Measurements from ENCODE around the gene STARD10. TPM values are rescaled to one million over a fixed set of nuclear protein-coding genes. Genes with fewer than 3 reads are reported as not detected.

The STARD10 gene
- total RNA-seq, 1 donor from 2014 or later: 28.2 TPM

GRCh38 chr11:72750086-72750485 lies 43.8 kb downstream of the STARD10 start:
- Histone ChIP-seq H3K36me3 (ENCODE audit: control insufficient read depth in 3 of 3, insufficient read depth in 3 of 3, low read length in 3 of 3) (no peaks in the 10 kb centered on the region), H3K9me3 (ENCODE audit: control insufficient read depth in 3 of 3, low read length in 3 of 3) (no peaks in the 10 kb centered on the region), H3K27ac (ENCODE audit: low read depth, low read length) (no peak overlapping the region), H3K9ac (ENCODE audit: low read depth in 1 of 3, low read length in 3 of 3) (no peak overlapping the region), H3K4me1 (ENCODE audit: control insufficient read depth in 3 of 3, insufficient read depth in 3 of 3, low read length in 3 of 3) (peaks cover 15 to 27% (median 18%) of the 10 kb centered on the region in 3 donors), H3K27me3 (ENCODE audit: control insufficient read depth in 3 of 3, insufficient read depth in 3 of 3, low read length in 3 of 3) (no peaks in the 10 kb centered on the region), H3K4me3 (ENCODE audit: low read length in 3 of 3) (no peak overlapping the region)

GRCh38 chr11:72747289-72747855 lies 46.5 kb downstream of the STARD10 start:
- Histone ChIP-seq H3K4me1 (ENCODE audit: control insufficient read depth in 3 of 3, insufficient read depth in 3 of 3, low read length in 3 of 3) (peaks cover 12 to 32% (median 14%) of the 10 kb centered on the region in 3 donors), H3K27me3 (ENCODE audit: control insufficient read depth in 3 of 3, insufficient read depth in 3 of 3, low read length in 3 of 3) (no peaks in the 10 kb centered on the region), H3K27ac (ENCODE audit: low read depth, low read length) (no peak overlapping the region), H3K4me3 (ENCODE audit: low read length in 3 of 3) (no peak overlapping the region), H3K9ac (ENCODE audit: low read depth in 1 of 3, low read length in 3 of 3) (no peak overlapping the region), H3K9me3 (ENCODE audit: control insufficient read depth in 3 of 3, low read length in 3 of 3) (no peaks in the 10 kb centered on the region), H3K36me3 (ENCODE audit: control insufficient read depth in 3 of 3, insufficient read depth in 3 of 3, low read length in 3 of 3) (no peaks in the 10 kb centered on the region)

GRCh38 chr11:72746821-72747220 lies 47.0 kb downstream of the STARD10 start:
- Histone ChIP-seq H3K9ac (ENCODE audit: low read depth in 1 of 3, low read length in 3 of 3) (no peak overlapping the region), H3K27ac (ENCODE audit: low read depth, low read length) (no peak overlapping the region), H3K36me3 (ENCODE audit: control insufficient read depth in 3 of 3, insufficient read depth in 3 of 3, low read length in 3 of 3) (no peaks in the 10 kb centered on the region), H3K9me3 (ENCODE audit: control insufficient read depth in 3 of 3, low read length in 3 of 3) (no peaks in the 10 kb centered on the region), H3K4me1 (ENCODE audit: control insufficient read depth in 3 of 3, insufficient read depth in 3 of 3, low read length in 3 of 3) (peaks cover 17 to 36% (median 19%) of the 10 kb centered on the region in 3 donors), H3K27me3 (ENCODE audit: control insufficient read depth in 3 of 3, insufficient read depth in 3 of 3, low read length in 3 of 3) (no peaks in the 10 kb centered on the region), H3K4me3 (ENCODE audit: low read length in 3 of 3) (no peak overlapping the region)

GRCh38 chr11:72745925-72746550 lies 47.8 kb downstream of the STARD10 start:
- no peaks in the 10 kb centered on the region for H3K9me3 ChIP-seq (ENCODE audit: control insufficient read depth in 3 of 3, low read length in 3 of 3)
- H3K9ac ChIP-seq (ENCODE audit: low read depth in 1 of 3, low read length in 3 of 3): no peak overlapping the region
- H3K4me1 ChIP-seq (ENCODE audit: control insufficient read depth in 3 of 3, insufficient read depth in 3 of 3, low read length in 3 of 3): peaks cover 11 to 36% (median 15%) of the 10 kb centered on the region in 3 donors
- no peaks in the 10 kb centered on the region for H3K27me3 ChIP-seq (ENCODE audit: control insufficient read depth in 3 of 3, insufficient read depth in 3 of 3, low read length in 3 of 3)
- no peak overlapping the region for H3K4me3 ChIP-seq (ENCODE audit: low read length in 3 of 3)
- H3K27ac ChIP-seq (ENCODE audit: low read depth, low read length): no peak overlapping the region
- no peaks in the 10 kb centered on the region for H3K36me3 ChIP-seq (ENCODE audit: control insufficient read depth in 3 of 3, insufficient read depth in 3 of 3, low read length in 3 of 3)

GRCh38 chr11:72745511-72745910 lies 48.3 kb downstream of the STARD10 start:
- Histone ChIP-seq H3K9ac (ENCODE audit: low read depth in 1 of 3, low read length in 3 of 3) (no peak overlapping the region), H3K27me3 (ENCODE audit: control insufficient read depth in 3 of 3, insufficient read depth in 3 of 3, low read length in 3 of 3) (no peaks in the 10 kb centered on the region), H3K4me3 (ENCODE audit: low read length in 3 of 3) (no peak overlapping the region), H3K4me1 (ENCODE audit: control insufficient read depth in 3 of 3, insufficient read depth in 3 of 3, low read length in 3 of 3) (peaks cover 9 to 34% (median 13%) of the 10 kb centered on the region in 3 donors), H3K36me3 (ENCODE audit: control insufficient read depth in 3 of 3, insufficient read depth in 3 of 3, low read length in 3 of 3) (no peaks in the 10 kb centered on the region), H3K9me3 (ENCODE audit: control insufficient read depth in 3 of 3, low read length in 3 of 3) (no peaks in the 10 kb centered on the region), H3K27ac (ENCODE audit: low read depth, low read length) (no peak overlapping the region)

GRCh38 chr11:72744474-72744873 lies 49.4 kb downstream of the STARD10 start:
- Histone ChIP-seq H3K27ac (ENCODE audit: low read depth, low read length) (no peak overlapping the region), H3K9ac (ENCODE audit: low read depth in 1 of 3, low read length in 3 of 3) (no peak overlapping the region), H3K4me3 (ENCODE audit: low read length in 3 of 3) (no peak overlapping the region), H3K36me3 (ENCODE audit: control insufficient read depth in 3 of 3, insufficient read depth in 3 of 3, low read length in 3 of 3) (no peaks in the 10 kb centered on the region), H3K4me1 (ENCODE audit: control insufficient read depth in 3 of 3, insufficient read depth in 3 of 3, low read length in 3 of 3) (peaks cover 9 to 40% (median 20%) of the 10 kb centered on the region in 3 donors), H3K27me3 (ENCODE audit: control insufficient read depth in 3 of 3, insufficient read depth in 3 of 3, low read length in 3 of 3) (no peaks in the 10 kb centered on the region), H3K9me3 (ENCODE audit: control insufficient read depth in 3 of 3, low read length in 3 of 3) (no peaks in the 10 kb centered on the region)

GRCh38 chr11:72743321-72744221 lies 50.3 kb downstream of the STARD10 start:
- Histone ChIP-seq H3K4me1 (ENCODE audit: control insufficient read depth in 3 of 3, insufficient read depth in 3 of 3, low read length in 3 of 3) (peaks cover 10 to 44% (median 23%) of the 10 kb centered on the region in 3 donors), H3K4me3 (ENCODE audit: low read length in 3 of 3) (no peak overlapping the region), H3K27me3 (ENCODE audit: control insufficient read depth in 3 of 3, insufficient read depth in 3 of 3, low read length in 3 of 3) (no peaks in the 10 kb centered on the region), H3K9ac (ENCODE audit: low read depth in 1 of 3, low read length in 3 of 3) (no peak overlapping the region), H3K36me3 (ENCODE audit: control insufficient read depth in 3 of 3, insufficient read depth in 3 of 3, low read length in 3 of 3) (no peaks in the 10 kb centered on the region), H3K9me3 (ENCODE audit: control insufficient read depth in 3 of 3, low read length in 3 of 3) (no peaks in the 10 kb centered on the region), H3K27ac (ENCODE audit: low read depth, low read length) (no peak overlapping the region)

- H3K4me3 ChIP-seq (ENCODE audit: low read length in 3 of 3): no peak overlapping the region
- no peaks in the 10 kb centered on the region for H3K27me3 ChIP-seq (ENCODE audit: control insufficient read depth in 3 of 3, insufficient read depth in 3 of 3, low read length in 3 of 3)
- no peak overlapping the region for H3K27ac ChIP-seq (ENCODE audit: low read depth, low read length)
- H3K4me1 ChIP-seq (ENCODE audit: control insufficient read depth in 3 of 3, insufficient read depth in 3 of 3, low read length in 3 of 3): peaks cover 14 to 44% (median 25%) of the 10 kb centered on the region in 3 donors
- no peaks in the 10 kb centered on the region for H3K9me3 ChIP-seq (ENCODE audit: control insufficient read depth in 3 of 3, low read length in 3 of 3)
- no peak overlapping the region for H3K9ac ChIP-seq (ENCODE audit: low read depth in 1 of 3, low read length in 3 of 3)
- no peaks in the 10 kb centered on the region for H3K36me3 ChIP-seq (ENCODE audit: control insufficient read depth in 3 of 3, insufficient read depth in 3 of 3, low read length in 3 of 3)
These were observed 51.1 kb downstream of the STARD10 start for GRCh38 chr11:72742513-72743320.

GRCh38 chr11:72741849-72742512 lies 51.9 kb downstream of the STARD10 start:
- Histone ChIP-seq H3K36me3 (ENCODE audit: control insufficient read depth in 3 of 3, insufficient read depth in 3 of 3, low read length in 3 of 3) (no peaks in the 10 kb centered on the region), H3K9ac (ENCODE audit: low read depth in 1 of 3, low read length in 3 of 3) (peak overlapping the region in 1 of 3 donors; percentile 25), H3K27me3 (ENCODE audit: control insufficient read depth in 3 of 3, insufficient read depth in 3 of 3, low read length in 3 of 3) (no peaks in the 10 kb centered on the region), H3K4me1 (ENCODE audit: control insufficient read depth in 3 of 3, insufficient read depth in 3 of 3, low read length in 3 of 3) (peaks cover 17 to 47% (median 29%) of the 10 kb centered on the region in 3 donors), H3K4me3 (ENCODE audit: low read length in 3 of 3) (no peak overlapping the region), H3K9me3 (ENCODE audit: control insufficient read depth in 3 of 3, low read length in 3 of 3) (no peaks in the 10 kb centered on the region), H3K27ac (ENCODE audit: low read depth, low read length) (peak overlapping the region; percentile 13)
